ENCODE data around the gene GJD3.

DNA sequence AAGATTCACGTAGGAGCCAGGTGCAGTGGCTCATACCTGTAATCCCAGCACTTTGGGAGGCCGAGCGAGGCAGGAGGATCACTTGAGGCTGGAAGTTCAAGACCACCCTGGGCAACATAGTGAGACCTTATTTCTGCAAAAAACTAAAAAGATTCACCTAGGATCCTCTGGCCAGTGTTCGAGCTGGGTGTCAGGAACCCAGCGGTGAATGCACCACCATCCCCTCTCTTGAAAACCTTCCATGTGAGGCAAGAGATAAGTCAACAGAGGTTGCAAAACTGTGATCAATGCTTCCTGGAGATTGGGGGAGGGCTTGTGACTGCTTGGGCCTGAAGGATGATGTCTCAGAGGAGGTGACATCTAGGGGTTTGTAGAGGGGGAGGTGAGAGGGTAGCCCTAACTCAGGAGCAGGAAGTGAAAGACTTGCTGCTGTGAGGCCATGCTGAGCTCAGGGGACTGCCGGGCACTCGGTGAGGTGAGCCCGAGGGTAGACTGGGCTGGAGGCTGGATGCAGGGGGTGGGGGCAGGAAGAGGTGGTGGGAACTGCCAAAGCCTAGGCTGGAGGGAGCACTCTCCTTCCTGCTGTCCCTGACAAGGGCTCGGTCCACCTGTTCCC is 11.7 kb downstream of the GJD3 start:
- TF ChIP-seq, protein P1, sequence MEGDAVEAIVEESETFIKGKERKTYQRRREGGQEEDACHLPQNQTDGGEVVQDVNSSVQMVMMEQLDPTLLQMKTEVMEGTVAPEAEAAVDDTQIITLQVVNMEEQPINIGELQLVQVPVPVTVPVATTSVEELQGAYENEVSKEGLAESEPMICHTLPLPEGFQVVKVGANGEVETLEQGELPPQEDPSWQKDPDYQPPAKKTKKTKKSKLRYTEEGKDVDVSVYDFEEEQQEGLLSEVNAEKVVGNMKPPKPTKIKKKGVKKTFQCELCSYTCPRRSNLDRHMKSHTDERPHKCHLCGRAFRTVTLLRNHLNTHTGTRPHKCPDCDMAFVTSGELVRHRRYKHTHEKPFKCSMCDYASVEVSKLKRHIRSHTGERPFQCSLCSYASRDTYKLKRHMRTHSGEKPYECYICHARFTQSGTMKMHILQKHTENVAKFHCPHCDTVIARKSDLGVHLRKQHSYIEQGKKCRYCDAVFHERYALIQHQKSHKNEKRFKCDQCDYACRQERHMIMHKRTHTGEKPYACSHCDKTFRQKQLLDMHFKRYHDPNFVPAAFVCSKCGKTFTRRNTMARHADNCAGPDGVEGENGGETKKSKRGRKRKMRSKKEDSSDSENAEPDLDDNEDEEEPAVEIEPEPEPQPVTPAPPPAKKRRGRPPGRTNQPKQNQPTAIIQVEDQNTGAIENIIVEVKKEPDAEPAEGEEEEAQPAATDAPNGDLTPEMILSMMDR (IDR thresholded peaks at IDR 0.05), result no peak
- no peak for TF ChIP-seq POLR2A (IDR thresholded peaks at IDR 0.05)

All from prostate gland (tissue), 2 donors.